NB4 (cell line): ENCODE measurements around the gene GHDC.

Experiments
- DNase-seq: peaks from one replicate; pipeline ENCODE4 v3.0.0; 2010; ENCODE audit warnings: low read depth
- H3K4me3 ChIP-seq: one replicate; pipeline ENCODE4 v1.5.1; 2011; ENCODE audit warnings: mild to moderate bottlenecking, low read depth, low read length, moderate library complexity
- CTCF ChIP-seq: IDR thresholded peaks from one replicate; pipeline ENCODE4 v1.5.1; 2012; ENCODE audit warnings: low read depth, low read length
- MYC ChIP-seq: IDR thresholded peaks from 2 replicates; pipeline ENCODE4 v1.6.1; 2011; ENCODE audit warnings: low read depth, low read length
- POLR2A ChIP-seq: IDR thresholded peaks from 2 replicates; pipeline ENCODE4 v1.6.1; 2011; ENCODE audit warnings: mild to moderate bottlenecking; ENCODE audit not compliant: insufficient read length; ENCODE audit errors: extremely low read depth
- TF ChIP-seq, protein P1 (sequence below): IDR thresholded peaks from 2 replicates; pipeline ENCODE4 v1.6.1; 2011; ENCODE audit warnings: low read depth, low read length

The GHDC gene

GRCh38 chr17:42203354-42203753 is 9.1 kb upstream of the GHDC start:
- TF ChIP-seq, protein P1, sequence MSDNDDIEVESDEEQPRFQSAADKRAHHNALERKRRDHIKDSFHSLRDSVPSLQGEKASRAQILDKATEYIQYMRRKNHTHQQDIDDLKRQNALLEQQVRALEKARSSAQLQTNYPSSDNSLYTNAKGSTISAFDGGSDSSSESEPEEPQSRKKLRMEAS, result no peak
- TF ChIP-seq POLR2A (no peak), CTCF (no peak), MYC (no peak)
- H3K4me3 ChIP-seq, result no peak overlapping the region
- no peak for DNase-seq

- no peak for DNase-seq
- no peak overlapping the region for H3K4me3 ChIP-seq
- TF ChIP-seq POLR2A (no peak), CTCF (no peak), MYC (no peak)
- TF ChIP-seq, protein P1, result no peak
Measured at GRCh38 chr17:42202696-42203095, 8.4 kb upstream of the GHDC start.

- no peak overlapping the region for H3K4me3 ChIP-seq
- TF ChIP-seq POLR2A (no peak), MYC (no peak), CTCF (no peak)
- TF ChIP-seq, protein P1, result no peak
- no peak for DNase-seq
Measured at GRCh38 chr17:42202159-42202558, 7.9 kb upstream of the GHDC start.

- TF ChIP-seq POLR2A (no peak), CTCF (no peak), MYC (no peak)
- TF ChIP-seq, protein P1, result no peak
- H3K4me3 ChIP-seq, result no peak overlapping the region
- no peak for DNase-seq
Measured at GRCh38 chr17:42201458-42201772, 7.1 kb upstream of the GHDC start.

DNA sequence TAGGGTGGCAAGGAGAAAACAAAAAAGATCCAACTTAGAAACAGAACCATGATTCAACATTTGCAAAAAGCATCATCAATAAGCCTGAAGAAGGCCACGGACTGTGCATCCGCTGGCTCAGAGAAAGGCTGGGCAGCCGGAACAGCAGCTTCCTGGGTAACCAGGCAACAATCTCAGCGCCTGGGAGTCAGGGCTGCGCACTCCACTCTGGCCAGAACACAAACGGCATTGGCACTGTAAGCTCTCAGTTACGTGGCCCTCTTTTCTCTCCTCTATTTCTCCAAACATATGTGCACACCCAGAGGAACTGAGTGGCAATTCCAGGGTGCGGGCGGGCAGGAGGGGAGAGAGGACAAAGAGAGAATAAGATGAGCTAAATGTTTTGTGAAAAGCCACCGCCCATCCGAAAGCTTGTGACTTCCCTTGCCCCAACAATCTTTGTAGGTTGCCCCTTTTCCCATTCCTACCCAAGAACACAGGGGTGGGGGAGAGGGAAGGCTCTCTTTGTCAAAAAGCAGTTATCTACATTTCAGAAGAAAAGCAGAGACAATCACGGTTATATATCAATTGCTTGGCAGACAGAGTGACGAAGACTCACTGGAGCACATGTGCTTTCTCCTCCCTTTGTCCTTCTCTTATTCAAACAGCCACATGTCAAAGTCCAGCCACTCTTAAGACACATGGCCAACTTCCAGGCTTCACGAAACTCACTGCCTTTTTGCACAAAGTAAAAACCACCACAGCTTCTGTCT is 6.6 kb upstream of the GHDC start:
- no peak for DNase-seq
- TF ChIP-seq, protein P1, result peak; percentile 52
- TF ChIP-seq MYC (no peak), CTCF (no peak), POLR2A (no peak)
- H3K4me3 ChIP-seq, result no peak overlapping the region
